C4-2B (cell line): ENCODE measurements around the gene TNFAIP8L3.

Experiments
- CTCF ChIP-seq: fragments of 450-650 bp; conservative IDR thresholded peaks from 2 replicates; pipeline ENCODE4 v1.5.1; 2017; ENCODE audit warnings: mild to moderate bottlenecking
- ZFX ChIP-seq: fragments of 450-650 bp; IDR thresholded peaks from 2 replicates; pipeline ENCODE4 v1.6.1; 2017

GRCh38 chr15:51038974-51039319 is 55.8 kb downstream of the TNFAIP8L3 start:
- no peak for TF ChIP-seq CTCF
- no peak for TF ChIP-seq ZFX
